PC-3 (cell line): Measurements from ENCODE around the gene ZNF333. TPM values are rescaled to one million over a fixed set of nuclear protein-coding genes. Genes with fewer than 3 reads are reported as not detected.

Experiments
- ATAC-seq: fragments of 200-7000 bp; cut with Tn5 transposase; 2 replicates; pipeline ENCODE4 v1.9.1; 2020; ENCODE audit warnings: mild to moderate bottlenecking, moderate library complexity
- BruUV-seq: library from RNA; stranded (reverse); fragments of 400-500 nt; replicated peaks from 2 replicates; lab custom pipeline; 2021; lab: Mats Ljungman, UMichigan
- CTCF ChIA-PET: fragments of 300-600 bp; sonication (Branson Sonifier 250); formaldehyde crosslinking; loops from one replicate; lab custom pipeline; 2022; ENCODE audit warnings: antibody characterized with exemption; lab: Charles Lee
- POLR2A ChIA-PET: fragments of 300-600 bp; sonication (Branson Sonifier 250); formaldehyde crosslinking; loops from one replicate; lab custom pipeline; 2022; ENCODE audit warnings: antibody characterized with exemption; ENCODE audit not compliant: unreplicated experiment; lab: Charles Lee
- DNase-seq: peaks from one replicate; pipeline ENCODE4 v3.0.0-alpha.2; 2015
- H2AFZ ChIP-seq: fragments of 300-600 bp; sonication (generic); 2 replicates; pipeline ENCODE4 v1.6.0; 2016; ENCODE audit warnings: antibody characterized with exemption, low read length
- H3F3A ChIP-seq: fragments of 300-600 bp; sonication (generic); one replicate; pipeline ENCODE4 v1.6.0; 2017; ENCODE audit warnings: antibody characterized with exemption, low read length, control low read depth, mild to moderate bottlenecking; ENCODE audit not compliant: unreplicated experiment
- H3K27ac ChIP-seq: fragments of 300-600 bp; sonication (generic); 2 replicates; pipeline ENCODE4 v1.5.1; 2016; ENCODE audit warnings: mild to moderate bottlenecking, low read length
- H3K27me3 ChIP-seq: fragments of 300-600 bp; sonication (generic); 2 replicates; pipeline ENCODE4 v1.6.1; 2016; ENCODE audit warnings: low read length, mixed read lengths
- H3K36me3 ChIP-seq: fragments of 300-600 bp; sonication (generic); 2 replicates; pipeline ENCODE4 v1.6.1; 2016; ENCODE audit warnings: low read depth, mixed run types, low read length, mixed read lengths
- H3K4me1 ChIP-seq: fragments of 300-600 bp; sonication (generic); 2 replicates; pipeline ENCODE4 v1.5.1; 2016; ENCODE audit warnings: low read length; ENCODE audit not compliant: insufficient read depth
- H3K4me2 ChIP-seq: fragments of 300-600 bp; sonication (generic); 2 replicates; pipeline ENCODE4 v1.6.0; 2016; ENCODE audit warnings: low read length
- H3K4me3 ChIP-seq: fragments of 300-600 bp; sonication (generic); 2 replicates; pipeline ENCODE4 v1.5.1; 2016; ENCODE audit warnings: mild to moderate bottlenecking, low read length, mixed read lengths
- H3K79me2 ChIP-seq: fragments of 300-600 bp; sonication (generic); 2 replicates; pipeline ENCODE4 v1.6.1; 2017; ENCODE audit warnings: low read length, mixed read lengths
- H3K9ac ChIP-seq: fragments of 300-600 bp; sonication (generic); 2 replicates; pipeline ENCODE4 v1.6.0; 2016; ENCODE audit warnings: mild to moderate bottlenecking, low read length
- H3K9me2 ChIP-seq: fragments of 300-600 bp; sonication (generic); replicated peaks from 2 replicates; pipeline ENCODE4 v1.6.1; 2016; ENCODE audit warnings: mixed run types, low read length, mixed read lengths
- H3K9me3 ChIP-seq: fragments of 300-600 bp; sonication (generic); 2 replicates; pipeline ENCODE4 v1.6.1; 2016; ENCODE audit warnings: low read length, mixed read lengths
- H4K20me1 ChIP-seq: fragments of 300-600 bp; sonication (generic); 2 replicates; pipeline ENCODE4 v1.6.1; 2016; ENCODE audit warnings: low read length, mixed read lengths
- CTCF ChIP-seq: fragments of 300-600 bp; sonication (generic); conservative IDR thresholded peaks from 2 replicates; pipeline ENCODE4 v1.5.1; 2017; ENCODE audit warnings: antibody characterized with exemption, low read depth, mild to moderate bottlenecking, low read length
- EZH2 ChIP-seq: fragments of 300-600 bp; sonication (generic); IDR thresholded peaks from one replicate; pipeline ENCODE4 v1.6.1; 2017; ENCODE audit warnings: antibody characterized with exemption, mild to moderate bottlenecking, low read length; ENCODE audit not compliant: unreplicated experiment
- EZH2phosphoT487 ChIP-seq: fragments of 300-600 bp; sonication (generic); IDR thresholded peaks from 2 replicates; pipeline ENCODE4 v1.6.1; 2018; ENCODE audit warnings: mild to moderate bottlenecking, antibody characterized with exemption, low read length, borderline replicate concordance
- intact Hi-C: fragments of 100-400 bp; cut with micrococcal nuclease; formaldehyde crosslinking; loops from 2 replicates; pipeline ENCODE4 v1.9.0; 2023
- total RNA-seq: library from RNA; depleted of rRNA; stranded (reverse); fragments of >200 nt; gene quantifications from 2 replicates; pipeline ENCODE4 v1.2.3, GENCODE V29; 2014

Gene ZNF333
- total RNA-seq, 1 experiment from 2014 or later, result 6.2 TPM

GRCh38 chr19:14677464-14677863 lies 12.4 kb upstream of the ZNF333 start:
- no TSS peak for BruUV-seq
- ATAC-seq, result no peak
- TF ChIP-seq EZH2phosphoT487 (no peak), EZH2 (no peak), CTCF (no peak)
- ChIA-PET POLR2A (no interaction called here), CTCF (interaction anchor here (2.6 kb wide), 1 partner anchor 8 kb away, joined by 9 read pairs; no protein-coding TSS in a partner anchor)
- no peak overlapping the region for H3K4me3 ChIP-seq
- H4K20me1 ChIP-seq, result no peaks in the 10 kb centered on the region
- no peak overlapping the region for H3K9ac ChIP-seq
- H3K79me2 ChIP-seq, result no peaks in the 10 kb centered on the region
- no peak overlapping the region for H3K27ac ChIP-seq
- peaks cover 47% of the 10 kb centered on the region for H3K27me3 ChIP-seq
- no peak overlapping the region for H3K4me2 ChIP-seq
- no peaks in the 10 kb centered on the region for H3K36me3 ChIP-seq
- H3F3A ChIP-seq, result no peaks in the 10 kb centered on the region
- H3K4me1 ChIP-seq, result no peaks in the 10 kb centered on the region
- intact Hi-C loops, result no loop called here
- DNase-seq, result no peak
- H3K9me2 ChIP-seq, result no peaks in the 10 kb centered on the region
- no peak overlapping the region for H2AFZ ChIP-seq
- no peaks in the 10 kb centered on the region; the same call in 1 of the 2 replicates for H3K9me3 ChIP-seq

GRCh38 chr19:14678199-14678598 lies 11.6 kb upstream of the ZNF333 start:
- Histone ChIP-seq H3K27me3 (peaks cover 43% of the 10 kb centered on the region), H3K36me3 (no peaks in the 10 kb centered on the region), H3F3A (no peaks in the 10 kb centered on the region), H3K9ac (no peak overlapping the region), H4K20me1 (no peaks in the 10 kb centered on the region), H3K9me3 (no peaks in the 10 kb centered on the region; the same call in 1 of the 2 replicates), H2AFZ (no peak overlapping the region), H3K4me3 (no peak overlapping the region), H3K27ac (no peak overlapping the region), H3K79me2 (no peaks in the 10 kb centered on the region), H3K4me1 (no peaks in the 10 kb centered on the region), H3K9me2 (no peaks in the 10 kb centered on the region), H3K4me2 (no peak overlapping the region)
- ATAC-seq (no peak), DNase-seq (no peak)
- intact Hi-C loops, result no loop called here
- ChIA-PET POLR2A (no interaction called here), CTCF (no interaction called here)
- TF ChIP-seq EZH2phosphoT487 (no peak), CTCF (no peak), EZH2 (no peak)
- no TSS peak for BruUV-seq

GRCh38 chr19:14682084-14682483 lies 7.8 kb upstream of the ZNF333 start:
- intact Hi-C loops, result no loop called here
- DNase-seq (no peak), ATAC-seq (no peak)
- no TSS peak for BruUV-seq
- no peak overlapping the region for H3K9ac ChIP-seq
- no peak for TF ChIP-seq EZH2phosphoT487
- TF ChIP-seq CTCF, result no peak
- no peak for TF ChIP-seq EZH2
- no peaks in the 10 kb centered on the region for H3K4me1 ChIP-seq
- H3K79me2 ChIP-seq, result no peaks in the 10 kb centered on the region
- H3K4me2 ChIP-seq, result no peak overlapping the region
- no peaks in the 10 kb centered on the region for H3K9me2 ChIP-seq
- peaks cover 22% of the 10 kb centered on the region for H3K27me3 ChIP-seq
- no peaks in the 10 kb centered on the region for H3F3A ChIP-seq
- no peak overlapping the region for H3K27ac ChIP-seq
- no peak overlapping the region for H3K4me3 ChIP-seq
- H3K9me3 ChIP-seq, result no peaks in the 10 kb centered on the region
- H3K36me3 ChIP-seq, result no peaks in the 10 kb centered on the region
- ChIA-PET POLR2A (no interaction called here), CTCF (no interaction called here)
- H2AFZ ChIP-seq, result no peak overlapping the region
- H4K20me1 ChIP-seq, result no peaks in the 10 kb centered on the region
